HG02973 (cell line): ENCODE results near the gene SLC37A1.

Source experiments
- ATAC-seq: cut with Tn5 transposase; IDR thresholded peaks from one replicate; pipeline ENCODE4 v1.9.1; 2021; ENCODE audit warnings: moderate library complexity; ENCODE audit not compliant: unreplicated experiment

Gene SLC37A1

GRCh38 chr21:42590431-42591131 is 76.9 kb downstream of the SLC37A1 start:
- ATAC-seq: no peak

- ATAC-seq: no peak
These were observed 77.7 kb downstream of the SLC37A1 start for GRCh38 chr21:42591170-42591869.

- no peak for ATAC-seq
These were observed 78.6 kb downstream of the SLC37A1 start for GRCh38 chr21:42592156-42592820.

GRCh38 chr21:42593007-42593814 is 79.6 kb downstream of the SLC37A1 start:
- ATAC-seq: no peak

GRCh38 chr21:42594616-42595282 is 81.1 kb downstream of the SLC37A1 start:
- no peak for ATAC-seq

GRCh38 chr21:42595283-42596187 is 81.9 kb downstream of the SLC37A1 start:
- no peak for ATAC-seq

- no peak for ATAC-seq
These were observed 83.0 kb downstream of the SLC37A1 start for GRCh38 chr21:42596657-42597056.

GRCh38 chr21:42597487-42598158 is 84.0 kb downstream of the SLC37A1 start:
- no peak for ATAC-seq

- no peak for ATAC-seq
These were observed 84.6 kb downstream of the SLC37A1 start for GRCh38 chr21:42598159-42598735.

- no peak for ATAC-seq
These were observed 85.8 kb downstream of the SLC37A1 start for GRCh38 chr21:42599486-42599885.

GRCh38 chr21:42599962-42600361 is 86.3 kb downstream of the SLC37A1 start:
- ATAC-seq: no peak

- ATAC-seq: no peak
These were observed 88.0 kb downstream of the SLC37A1 start for GRCh38 chr21:42601656-42602055.

- no peak for ATAC-seq
These were observed 93.5 kb downstream of the SLC37A1 start for GRCh38 chr21:42607102-42607501.

- no peak for ATAC-seq
These were observed 94.0 kb downstream of the SLC37A1 start for GRCh38 chr21:42607525-42608102.

GRCh38 chr21:42608446-42608845 is 94.8 kb downstream of the SLC37A1 start:
- no peak for ATAC-seq

- no peak for ATAC-seq
These were observed 96.2 kb downstream of the SLC37A1 start for GRCh38 chr21:42609811-42610210.

GRCh38 chr21:42611852-42612251 is 98.2 kb downstream of the SLC37A1 start:
- no peak for ATAC-seq

GRCh38 chr21:42612390-42612789 is 98.7 kb downstream of the SLC37A1 start:
- no peak for ATAC-seq
